Glutamatergic neuron (in vitro differentiated cells): ENCODE results near the gene TM4SF4. TPM values are rescaled to one million over a fixed set of nuclear protein-coding genes. Genes with fewer than 3 reads are reported as not detected.

ENCODE experiments used
- DNase-seq: peaks from one replicate; pipeline ENCODE4 v3.0.0; 2022
- H3K27ac Mint-ChIP-seq: one replicate; pipeline ENCODE4 v1.8.0; 2020; ENCODE audit warnings: mild to moderate bottlenecking, mixed read lengths, inconsistent platforms; ENCODE audit not compliant: unreplicated experiment
- H3K27me3 Mint-ChIP-seq: one replicate; pipeline ENCODE4 v1.8.0; 2020; ENCODE audit warnings: mild to moderate bottlenecking, moderate library complexity, mixed read lengths, inconsistent platforms; ENCODE audit not compliant: unreplicated experiment
- H3K36me3 Mint-ChIP-seq: one replicate; pipeline ENCODE4 v1.8.0; 2020; ENCODE audit warnings: mild to moderate bottlenecking, mixed read lengths, inconsistent platforms; ENCODE audit not compliant: unreplicated experiment
- H3K4me1 Mint-ChIP-seq: one replicate; pipeline ENCODE4 v1.8.0; 2020; ENCODE audit warnings: mild to moderate bottlenecking, low read depth, mixed read lengths, inconsistent platforms; ENCODE audit not compliant: unreplicated experiment
- H3K4me3 Mint-ChIP-seq: one replicate; pipeline ENCODE4 v1.8.0; 2020; ENCODE audit warnings: mild to moderate bottlenecking, mixed read lengths, inconsistent platforms; ENCODE audit not compliant: unreplicated experiment
- H3K9me3 Mint-ChIP-seq: one replicate; pipeline ENCODE4 v1.8.0; 2020; ENCODE audit warnings: mild to moderate bottlenecking, moderate library complexity, mixed read lengths, inconsistent platforms; ENCODE audit not compliant: unreplicated experiment
- CTCF ChIP-seq: fragments of 200-600 bp; sonication (generic); IDR thresholded peaks from one replicate; pipeline ENCODE4 v1.5.0; 2021; ENCODE audit not compliant: partially characterized antibody, unreplicated experiment
- total RNA-seq: library from RNA; stranded (reverse); fragmentation: NEBNext Ultra II Directional; extraction: Animal tissue kit (Norgen Biotek cat#: 25700); gene quantifications from one replicate; pipeline ENCODE4 v1.2.1, GENCODE V29; 2021; ENCODE audit not compliant: unreplicated experiment

The TM4SF4 gene
- total RNA-seq, 1 donor from 2014 or later = not detected

- Mint-ChIP-seq H3K27me3 (peaks cover 3% of the 10 kb centered on the region), H3K36me3 (no peaks in the 10 kb centered on the region), H3K4me1 (peaks cover 4% of the 10 kb centered on the region), H3K4me3 (no peak overlapping the region), H3K27ac (no peak overlapping the region), H3K9me3 (no peaks in the 10 kb centered on the region)
- no peak for TF ChIP-seq CTCF
- DNase-seq = no peak
Observed at GRCh38 chr3:149507491-149508324, 33.2 kb downstream of the TM4SF4 start.

GRCh38 chr3:149509526-149509925 is 35.0 kb downstream of the TM4SF4 start:
- H3K27ac Mint-ChIP-seq = no peak overlapping the region
- peaks cover 4% of the 10 kb centered on the region for H3K4me1 Mint-ChIP-seq
- TF ChIP-seq CTCF = no peak
- no peaks in the 10 kb centered on the region for H3K9me3 Mint-ChIP-seq
- H3K4me3 Mint-ChIP-seq = no peak overlapping the region
- DNase-seq = no peak
- no peaks in the 10 kb centered on the region for H3K36me3 Mint-ChIP-seq
- peaks cover 3% of the 10 kb centered on the region for H3K27me3 Mint-ChIP-seq

- DNase-seq = no peak
- Mint-ChIP-seq H3K36me3 (no peaks in the 10 kb centered on the region), H3K27ac (no peak overlapping the region), H3K4me1 (peaks cover 4% of the 10 kb centered on the region), H3K27me3 (peaks cover 3% of the 10 kb centered on the region), H3K9me3 (no peaks in the 10 kb centered on the region), H3K4me3 (no peak overlapping the region)
- TF ChIP-seq CTCF = no peak
Observed at GRCh38 chr3:149510480-149510879, 36.0 kb downstream of the TM4SF4 start.

- H3K9me3 Mint-ChIP-seq = no peaks in the 10 kb centered on the region
- H3K4me1 Mint-ChIP-seq = peaks cover 4% of the 10 kb centered on the region
- H3K4me3 Mint-ChIP-seq = no peak overlapping the region
- no peaks in the 10 kb centered on the region for H3K36me3 Mint-ChIP-seq
- H3K27me3 Mint-ChIP-seq = peaks cover 3% of the 10 kb centered on the region
- no peak for TF ChIP-seq CTCF
- no peak overlapping the region for H3K27ac Mint-ChIP-seq
- no peak for DNase-seq
Observed at GRCh38 chr3:149511040-149511626, 36.6 kb downstream of the TM4SF4 start.
